ENCODE measurements around the gene NFIB.

GRCh38 chr9:14256588-14256987 is 57.4 kb downstream of the NFIB start:
- TF ChIP-seq CTCF (IDR thresholded peaks at IDR 0.05) (no peak), POLR2A (IDR thresholded peaks at IDR 0.05) (no peak), EP300 (IDR thresholded peaks at IDR 0.05) (no peak), POLR2AphosphoS5 (IDR thresholded peaks at IDR 0.05) (no peak)

Measured in stomach (tissue), 4 donors.